ENCODE measurements around the gene ELL3.

DNA sequence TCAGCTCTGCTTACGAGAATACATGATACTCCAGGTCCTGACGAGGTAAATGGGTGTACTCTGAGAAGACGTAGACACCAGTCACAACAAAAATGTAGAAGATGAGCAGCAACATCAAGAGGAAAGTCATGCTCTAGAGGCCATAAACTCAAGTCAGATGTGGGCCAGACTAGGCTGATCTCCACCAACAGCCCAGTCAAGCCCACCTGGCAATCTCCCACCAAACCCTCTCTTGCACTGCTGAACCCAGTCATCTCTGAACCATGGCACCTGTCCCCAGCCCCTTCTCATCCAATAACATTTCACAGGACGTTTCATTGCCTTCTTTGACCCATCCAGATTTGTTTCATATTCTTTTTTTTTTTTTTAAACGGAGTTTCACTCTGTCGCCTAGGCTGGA, 41.4 kb downstream of the ELL3 start:
- TF ChIP-seq, protein P1, sequence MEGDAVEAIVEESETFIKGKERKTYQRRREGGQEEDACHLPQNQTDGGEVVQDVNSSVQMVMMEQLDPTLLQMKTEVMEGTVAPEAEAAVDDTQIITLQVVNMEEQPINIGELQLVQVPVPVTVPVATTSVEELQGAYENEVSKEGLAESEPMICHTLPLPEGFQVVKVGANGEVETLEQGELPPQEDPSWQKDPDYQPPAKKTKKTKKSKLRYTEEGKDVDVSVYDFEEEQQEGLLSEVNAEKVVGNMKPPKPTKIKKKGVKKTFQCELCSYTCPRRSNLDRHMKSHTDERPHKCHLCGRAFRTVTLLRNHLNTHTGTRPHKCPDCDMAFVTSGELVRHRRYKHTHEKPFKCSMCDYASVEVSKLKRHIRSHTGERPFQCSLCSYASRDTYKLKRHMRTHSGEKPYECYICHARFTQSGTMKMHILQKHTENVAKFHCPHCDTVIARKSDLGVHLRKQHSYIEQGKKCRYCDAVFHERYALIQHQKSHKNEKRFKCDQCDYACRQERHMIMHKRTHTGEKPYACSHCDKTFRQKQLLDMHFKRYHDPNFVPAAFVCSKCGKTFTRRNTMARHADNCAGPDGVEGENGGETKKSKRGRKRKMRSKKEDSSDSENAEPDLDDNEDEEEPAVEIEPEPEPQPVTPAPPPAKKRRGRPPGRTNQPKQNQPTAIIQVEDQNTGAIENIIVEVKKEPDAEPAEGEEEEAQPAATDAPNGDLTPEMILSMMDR (IDR thresholded peaks at IDR 0.05): no peak
- TF ChIP-seq POLR2A (IDR thresholded peaks at IDR 0.05) (no peak), EP300 (IDR thresholded peaks at IDR 0.05) (no peak)
